COR-L47 (cell line): ENCODE data around the gene MYO15B.

Source experiments
- DNase-seq: peaks from one replicate; lab custom pipeline; 2025; lab: John Stamatoyannopoulos, UW

The MYO15B gene

GRCh38 chr17:75587675-75588595, at the start of gene MYO15B:
TSS of gene MYO15B (plus strand) at chr17:75587800. CDS start at chr17:75588058, 258 bp downstream.
- peak; percentile 48 for DNase-seq

- no peak for DNase-seq
These were observed 47.5 kb upstream of the MYO15B start for GRCh38 chr17:75539967-75540729.

- DNase-seq = no peak
These were observed 46.6 kb upstream of the MYO15B start for GRCh38 chr17:75540923-75541503.

GRCh38 chr17:75542229-75542628, 45.4 kb upstream of the MYO15B start:
- no peak for DNase-seq

- no peak for DNase-seq
These were observed 44.8 kb upstream of the MYO15B start for GRCh38 chr17:75542728-75543336.

GRCh38 chr17:75544250-75544649, 43.4 kb upstream of the MYO15B start:
- no peak for DNase-seq

- no peak for DNase-seq
These were observed 41.4 kb upstream of the MYO15B start for GRCh38 chr17:75546181-75546580.

- DNase-seq = no peak
These were observed 40.5 kb upstream of the MYO15B start for GRCh38 chr17:75547091-75547490.

- no peak for DNase-seq
These were observed 38.8 kb upstream of the MYO15B start for GRCh38 chr17:75548813-75549212.

- peak; percentile 91 for DNase-seq
These were observed 38.1 kb upstream of the MYO15B start for GRCh38 chr17:75549246-75550138.

- no peak for DNase-seq
These were observed 37.5 kb upstream of the MYO15B start for GRCh38 chr17:75550139-75550465.

GRCh38 chr17:75551266-75551665, 36.3 kb upstream of the MYO15B start:
- DNase-seq = no peak

GRCh38 chr17:75552425-75553294, 34.9 kb upstream of the MYO15B start:
- DNase-seq = no peak

- no peak for DNase-seq
These were observed 34.1 kb upstream of the MYO15B start for GRCh38 chr17:75553295-75554110.

GRCh38 chr17:75555679-75556153, 31.9 kb upstream of the MYO15B start:
- DNase-seq = no peak

- DNase-seq = peak; percentile 23
These were observed 30.3 kb upstream of the MYO15B start for GRCh38 chr17:75557075-75557851.

- no peak for DNase-seq
These were observed 29.5 kb upstream of the MYO15B start for GRCh38 chr17:75557852-75558665.
